ENCODE measurements around the gene MYL3.
A peak's percentile ranks its signal among the peaks of the same experiment; 100 is the strongest.

Gene MYL3

GRCh38 chr3:46895204-46895660, 32.0 kb upstream of the MYL3 start:
- TF ChIP-seq, protein P1, sequence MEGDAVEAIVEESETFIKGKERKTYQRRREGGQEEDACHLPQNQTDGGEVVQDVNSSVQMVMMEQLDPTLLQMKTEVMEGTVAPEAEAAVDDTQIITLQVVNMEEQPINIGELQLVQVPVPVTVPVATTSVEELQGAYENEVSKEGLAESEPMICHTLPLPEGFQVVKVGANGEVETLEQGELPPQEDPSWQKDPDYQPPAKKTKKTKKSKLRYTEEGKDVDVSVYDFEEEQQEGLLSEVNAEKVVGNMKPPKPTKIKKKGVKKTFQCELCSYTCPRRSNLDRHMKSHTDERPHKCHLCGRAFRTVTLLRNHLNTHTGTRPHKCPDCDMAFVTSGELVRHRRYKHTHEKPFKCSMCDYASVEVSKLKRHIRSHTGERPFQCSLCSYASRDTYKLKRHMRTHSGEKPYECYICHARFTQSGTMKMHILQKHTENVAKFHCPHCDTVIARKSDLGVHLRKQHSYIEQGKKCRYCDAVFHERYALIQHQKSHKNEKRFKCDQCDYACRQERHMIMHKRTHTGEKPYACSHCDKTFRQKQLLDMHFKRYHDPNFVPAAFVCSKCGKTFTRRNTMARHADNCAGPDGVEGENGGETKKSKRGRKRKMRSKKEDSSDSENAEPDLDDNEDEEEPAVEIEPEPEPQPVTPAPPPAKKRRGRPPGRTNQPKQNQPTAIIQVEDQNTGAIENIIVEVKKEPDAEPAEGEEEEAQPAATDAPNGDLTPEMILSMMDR (IDR thresholded peaks at IDR 0.05; ENCODE audit: borderline replicate concordance, insufficient read depth, low read depth, low read length), result peak; percentile 90
- no peak overlapping the region for H3K4me3 ChIP-seq (ENCODE audit: low read depth, low read length)

- TF ChIP-seq, protein P1 (IDR thresholded peaks at IDR 0.05; ENCODE audit: borderline replicate concordance, insufficient read depth, low read depth, low read length), result no peak
These were observed 31.0 kb upstream of the MYL3 start for GRCh38 chr3:46894256-46894655.

DNA sequence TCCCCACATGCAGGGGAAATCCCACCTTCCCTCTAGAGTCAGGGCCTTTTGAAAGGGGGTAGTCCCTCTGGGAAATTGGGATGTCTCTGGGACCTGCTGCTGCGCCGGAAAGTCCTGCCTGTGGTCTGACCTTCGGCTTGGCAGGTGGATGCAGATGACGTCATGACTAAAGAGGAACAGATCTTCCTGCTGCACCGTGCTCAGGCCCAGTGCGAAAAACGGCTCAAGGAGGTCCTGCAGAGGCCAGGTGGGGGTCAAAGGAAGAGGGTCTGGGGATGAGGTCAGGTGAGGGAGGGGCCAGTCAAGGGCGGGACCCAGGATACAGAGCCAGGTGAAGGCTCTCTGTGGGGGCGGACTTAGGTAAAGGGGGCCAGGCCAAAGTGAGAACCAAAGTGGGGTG, 30.5 kb upstream of the MYL3 start:
- TF ChIP-seq, protein P1 (IDR thresholded peaks at IDR 0.05; ENCODE audit: borderline replicate concordance, insufficient read depth, low read depth, low read length), result no peak
- no peak overlapping the region for H3K4me3 ChIP-seq (ENCODE audit: low read depth, low read length)

More at GRCh38 chr3:46894256-46894655, 31.0 kb upstream of the MYL3 start:
- no peak overlapping the region for H3K4me3 ChIP-seq (ENCODE audit: low read depth, low read length)

GRCh38 chr3:46893146-46893748, 30.0 kb upstream of the MYL3 start:
- TF ChIP-seq, protein P1 (IDR thresholded peaks at IDR 0.05; ENCODE audit: borderline replicate concordance, insufficient read depth, low read depth, low read length), result no peak
- no peak overlapping the region for H3K4me3 ChIP-seq (ENCODE audit: low read depth, low read length)

DNA sequence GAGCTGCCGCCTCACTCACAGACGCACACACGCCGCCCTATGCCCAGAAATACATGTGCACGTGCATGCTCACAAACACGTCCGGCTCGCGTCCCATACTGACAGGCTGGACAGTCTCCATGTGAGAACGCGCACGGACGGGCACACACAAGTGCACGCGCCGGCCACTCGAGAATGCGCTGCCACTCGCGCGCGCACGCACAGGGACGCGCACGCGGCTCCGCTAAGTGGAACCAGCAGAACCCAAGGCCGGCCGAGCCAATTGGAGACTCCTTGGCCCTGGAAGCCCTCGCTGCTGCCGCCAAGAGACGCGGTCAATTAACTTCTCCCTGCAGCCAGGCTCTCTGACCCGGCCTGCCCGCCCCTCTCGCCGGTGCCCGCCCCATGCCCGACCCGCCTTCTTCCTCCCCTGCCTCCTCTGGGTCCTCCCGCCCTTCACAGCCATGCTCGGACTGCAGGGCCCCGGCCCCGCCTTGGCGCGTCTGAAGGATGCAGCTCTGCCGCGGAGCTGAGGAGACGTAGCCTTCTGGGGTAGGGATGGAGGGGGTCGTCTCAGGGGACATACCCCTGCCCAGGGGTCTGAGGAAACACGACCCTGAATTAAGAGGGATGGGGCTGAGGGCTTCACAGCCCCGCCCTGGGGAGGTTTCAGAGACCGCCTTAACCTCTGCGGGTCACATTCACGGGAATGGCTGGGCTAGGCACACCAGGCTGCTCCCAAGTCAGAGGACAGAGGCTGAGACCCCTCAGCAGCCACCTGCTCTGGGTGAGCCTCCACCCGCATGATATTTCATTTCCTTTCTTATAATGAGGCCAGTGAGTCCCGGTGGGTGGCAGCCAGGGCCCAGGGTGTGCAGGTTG, 29.3 kb upstream of the MYL3 start:
- TF ChIP-seq, protein P1 (IDR thresholded peaks at IDR 0.05; ENCODE audit: borderline replicate concordance, insufficient read depth, low read depth, low read length), result no peak
- H3K4me3 ChIP-seq (ENCODE audit: low read depth, low read length), result no peak overlapping the region

DNA sequence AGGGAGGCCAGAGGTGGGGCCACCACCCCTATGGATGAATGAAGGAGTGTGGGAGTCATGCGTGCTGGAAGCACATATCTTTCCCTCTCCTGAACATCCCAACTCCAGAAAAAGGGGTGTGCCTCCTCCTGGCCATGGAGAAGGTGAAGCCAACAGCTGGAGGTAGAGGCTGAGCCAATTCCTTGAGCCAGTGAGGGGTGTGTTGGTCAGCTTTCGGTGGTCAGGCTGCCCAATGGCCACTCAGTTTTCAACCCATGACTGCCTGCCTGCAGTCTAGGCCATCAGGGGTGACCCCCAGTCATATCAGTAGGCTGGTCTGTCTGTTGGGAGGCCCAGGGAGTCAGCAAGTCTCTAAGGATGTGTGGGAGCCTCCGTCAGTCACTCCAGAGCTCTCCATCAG, 27.9 kb upstream of the MYL3 start:
- TF ChIP-seq, protein P1 (IDR thresholded peaks at IDR 0.05; ENCODE audit: borderline replicate concordance, insufficient read depth, low read depth, low read length), result no peak
- no peak overlapping the region for H3K4me3 ChIP-seq (ENCODE audit: low read depth, low read length)
